Activated T-cell treated with anti-CD3 and anti-CD28 coated beads for 48 hours (primary cell): ENCODE data around the gene SH2D3C.

Experiments
- DNase-seq: peaks from one replicate; pipeline ENCODE4 v3.0.0-alpha.2; 2020; ENCODE audit warnings: low read depth

SH2D3C gene

GRCh38 chr9:127806871-127807270 is 28.4 kb upstream of the SH2D3C start:
- DNase-seq: no peak

- peak; percentile 42 for DNase-seq
Measured at GRCh38 chr9:127805620-127806019, 27.2 kb upstream of the SH2D3C start.

- DNase-seq: no peak
Measured at GRCh38 chr9:127803507-127804352, 25.3 kb upstream of the SH2D3C start.

DNA sequence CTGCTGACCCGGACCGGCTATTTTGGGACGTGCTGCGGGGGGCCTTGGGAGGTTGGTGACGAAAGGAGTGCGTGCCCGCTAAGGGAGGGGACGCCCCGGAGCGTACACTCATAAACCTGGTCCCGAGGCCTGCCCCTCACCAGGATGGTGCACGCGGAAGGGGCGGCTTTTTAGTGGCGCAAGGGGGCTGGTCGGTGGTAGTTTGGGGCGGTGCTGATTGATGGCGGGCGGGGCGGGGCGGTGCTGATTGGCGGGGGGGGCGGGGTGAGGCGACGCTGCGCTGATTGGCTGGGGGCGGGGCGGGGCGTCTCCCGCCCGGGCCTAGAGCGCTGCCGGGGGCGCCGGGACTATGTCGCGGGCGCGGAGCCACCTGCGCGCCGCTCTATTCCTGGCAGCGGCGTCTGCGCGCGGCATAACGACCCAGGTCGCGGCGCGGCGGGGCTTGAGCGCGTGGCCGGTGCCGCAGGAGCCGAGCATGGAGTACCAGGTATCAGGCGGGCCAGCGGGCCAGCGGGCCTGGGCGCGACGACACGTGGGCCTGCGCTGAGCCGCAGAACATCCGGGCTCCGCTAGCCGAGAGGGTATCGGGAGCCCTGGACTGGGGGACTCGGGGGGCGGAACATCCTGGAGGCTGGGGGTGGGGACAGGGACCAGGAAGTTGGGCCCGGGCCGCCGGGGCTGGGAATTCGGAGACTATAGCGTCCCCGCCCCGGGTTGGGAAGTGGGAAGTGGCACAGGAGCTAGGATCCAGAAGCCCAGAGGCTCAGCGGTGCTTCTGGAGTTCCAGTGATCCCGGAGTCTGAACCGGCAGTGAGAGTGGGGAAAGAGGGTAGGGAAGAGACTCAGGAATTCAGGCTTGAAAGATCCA is 24.3 kb upstream of the SH2D3C start, which contains the start of gene FPGS:
TSS of gene FPGS (plus strand) at position 307 of the 868 bp plus-strand sequence. CDS start at position 350, 43 bp downstream.
- DNase-seq: peak; percentile 82

GRCh38 chr9:127801955-127802575 is 23.6 kb upstream of the SH2D3C start:
- DNase-seq: no peak

GRCh38 chr9:127796852-127797370 is 18.4 kb upstream of the SH2D3C start:
- DNase-seq: no peak

DNA sequence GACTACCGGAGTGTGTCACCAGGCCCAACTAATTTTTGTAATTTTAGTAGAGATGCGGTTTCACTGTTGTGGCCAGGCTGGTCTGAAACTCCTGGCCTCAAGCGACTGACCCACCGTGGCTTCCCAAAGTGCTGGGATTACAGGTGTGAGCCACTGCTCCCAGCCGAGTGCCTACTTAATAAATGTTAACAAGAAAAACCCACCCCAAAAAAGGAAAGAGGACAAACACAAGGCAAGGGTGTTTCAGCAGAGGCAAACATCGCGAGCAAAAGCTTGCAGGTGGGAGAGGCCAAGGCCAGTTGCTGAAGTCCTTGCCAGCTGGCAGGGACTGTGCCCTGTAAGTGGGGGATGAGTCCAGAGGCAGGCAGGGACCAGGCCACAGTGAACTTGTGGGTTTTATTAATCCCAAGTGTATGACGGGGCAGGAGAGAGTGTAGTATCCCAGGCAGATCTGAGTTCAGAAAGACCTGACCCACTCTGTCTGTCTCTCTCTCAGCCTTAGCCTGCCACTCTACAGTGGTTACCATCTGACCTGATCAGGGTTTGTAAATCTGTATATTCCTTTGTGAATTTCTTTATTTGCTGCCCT is 17.9 kb upstream of the SH2D3C start:
- DNase-seq: no peak

DNA sequence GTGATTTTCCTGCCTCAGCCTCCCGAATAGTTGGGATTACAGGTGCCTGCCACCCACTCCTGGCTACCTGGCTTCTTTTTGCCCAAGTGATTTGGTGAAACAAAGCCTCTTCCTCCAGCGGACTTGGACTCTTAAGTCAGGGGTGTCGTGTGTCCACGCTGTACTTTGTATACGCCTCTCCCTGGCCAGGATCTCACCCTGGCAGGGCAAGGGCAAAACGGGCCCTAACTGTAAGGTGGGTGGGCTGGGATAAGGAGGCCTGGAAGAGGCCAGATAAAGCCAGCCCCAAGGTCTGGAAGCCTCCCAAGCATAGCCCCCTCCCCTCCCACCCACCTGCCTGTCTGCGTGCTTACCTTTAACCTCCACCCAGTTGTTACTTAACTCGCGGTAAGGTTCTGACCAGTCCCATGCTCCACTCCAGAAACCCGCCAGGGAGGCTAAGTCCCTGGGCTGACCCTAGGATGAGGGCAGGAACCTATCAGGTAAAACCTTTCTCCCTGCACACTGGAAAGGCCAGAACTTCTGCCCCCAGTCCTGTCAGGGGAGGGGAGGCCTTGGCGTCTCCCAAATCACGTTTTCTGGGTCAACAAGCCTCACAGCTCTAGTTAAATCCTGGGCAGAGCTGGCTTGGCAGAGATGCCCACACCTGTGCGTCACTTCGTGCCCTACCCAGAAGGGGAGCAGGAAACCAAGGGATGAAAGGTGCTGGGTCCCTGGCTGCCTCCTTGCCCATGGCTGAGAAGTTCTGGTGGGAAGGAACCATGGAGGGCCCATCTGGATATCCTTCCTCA is 15.7 kb upstream of the SH2D3C start:
- no peak for DNase-seq

GRCh38 chr9:127793093-127793708 is 14.7 kb upstream of the SH2D3C start:
- DNase-seq: no peak

DNA sequence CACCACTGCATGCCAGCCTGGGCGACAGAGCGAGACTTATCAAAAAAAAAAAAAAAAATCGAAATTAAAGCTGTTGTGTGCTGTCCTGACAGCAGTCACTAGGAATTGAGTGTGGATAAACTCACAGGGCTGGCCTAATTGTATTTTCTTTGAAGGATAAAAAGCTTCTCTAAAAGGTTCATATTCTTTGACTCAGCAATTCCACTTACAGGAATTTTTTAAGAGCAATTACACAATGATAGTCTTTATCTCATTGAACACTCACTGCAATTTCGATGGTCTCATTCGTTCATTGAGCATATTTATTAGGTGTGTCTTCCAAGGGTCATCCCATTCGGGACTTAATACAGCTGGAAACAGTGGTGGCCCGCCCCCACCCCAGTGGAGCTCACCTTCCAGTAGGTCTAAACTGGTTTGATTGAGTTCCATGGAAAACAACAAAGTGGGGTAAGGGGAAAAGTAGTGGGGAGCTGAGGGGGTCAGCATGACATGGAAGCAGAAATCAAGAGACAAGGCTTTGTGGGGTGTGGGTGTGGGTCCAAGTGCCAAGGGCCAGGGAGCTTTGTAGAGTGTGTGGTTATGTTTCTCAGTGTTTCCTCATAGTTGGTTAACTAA is 14.1 kb upstream of the SH2D3C start:
- DNase-seq: no peak

GRCh38 chr9:127791085-127791484 is 12.6 kb upstream of the SH2D3C start:
- no peak for DNase-seq

DNA sequence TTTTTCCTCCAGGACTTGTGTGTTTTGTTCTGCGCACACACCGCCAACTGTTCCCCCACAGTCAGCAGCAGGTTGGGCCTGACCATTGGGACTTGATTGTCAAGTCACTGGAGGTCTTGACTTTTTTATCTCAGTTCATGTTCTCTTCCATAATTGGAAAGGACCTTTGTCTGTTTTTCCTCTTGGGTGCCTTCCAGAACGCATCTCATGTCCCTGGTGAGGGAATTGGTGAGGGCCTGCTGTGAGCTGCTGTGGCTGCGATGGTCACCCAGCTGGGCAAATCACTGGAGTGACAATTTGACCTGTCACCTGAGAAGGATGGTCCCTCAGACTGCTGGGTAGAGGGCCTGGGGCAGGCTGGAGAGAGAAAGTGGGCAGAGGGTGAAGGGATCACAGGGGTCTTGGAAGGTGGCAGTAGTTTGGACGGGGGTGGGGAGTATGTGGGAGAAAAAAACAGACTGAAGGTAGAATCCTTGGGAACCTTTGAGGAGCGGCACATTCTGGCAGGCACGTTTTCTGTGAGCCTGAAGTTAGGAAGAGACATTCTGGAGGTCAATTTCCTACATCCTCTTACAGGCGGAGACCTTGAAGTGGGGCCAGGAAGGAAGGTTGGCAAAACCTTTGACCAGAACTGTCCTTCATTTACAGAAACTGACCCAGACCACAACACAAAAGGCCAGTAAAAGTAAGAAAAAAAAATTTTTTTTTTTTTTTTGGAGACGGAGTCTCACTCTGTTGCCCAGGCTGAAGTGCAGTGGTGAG is 11.8 kb upstream of the SH2D3C start:
- DNase-seq: no peak

GRCh38 chr9:127789179-127789578 is 10.7 kb upstream of the SH2D3C start:
- no peak for DNase-seq

GRCh38 chr9:127788337-127789011 is 10.0 kb upstream of the SH2D3C start:
- DNase-seq: peak; percentile 73

GRCh38 chr9:127786773-127787104 is 8.3 kb upstream of the SH2D3C start:
- no peak for DNase-seq

GRCh38 chr9:127785933-127786772 is 7.7 kb upstream of the SH2D3C start, which contains the start of gene CDK9:
TSS of gene CDK9 (plus strand) at chr9:127786034. CDS start at chr9:127786149, 115 bp downstream.
- peak; percentile 97 for DNase-seq

DNA sequence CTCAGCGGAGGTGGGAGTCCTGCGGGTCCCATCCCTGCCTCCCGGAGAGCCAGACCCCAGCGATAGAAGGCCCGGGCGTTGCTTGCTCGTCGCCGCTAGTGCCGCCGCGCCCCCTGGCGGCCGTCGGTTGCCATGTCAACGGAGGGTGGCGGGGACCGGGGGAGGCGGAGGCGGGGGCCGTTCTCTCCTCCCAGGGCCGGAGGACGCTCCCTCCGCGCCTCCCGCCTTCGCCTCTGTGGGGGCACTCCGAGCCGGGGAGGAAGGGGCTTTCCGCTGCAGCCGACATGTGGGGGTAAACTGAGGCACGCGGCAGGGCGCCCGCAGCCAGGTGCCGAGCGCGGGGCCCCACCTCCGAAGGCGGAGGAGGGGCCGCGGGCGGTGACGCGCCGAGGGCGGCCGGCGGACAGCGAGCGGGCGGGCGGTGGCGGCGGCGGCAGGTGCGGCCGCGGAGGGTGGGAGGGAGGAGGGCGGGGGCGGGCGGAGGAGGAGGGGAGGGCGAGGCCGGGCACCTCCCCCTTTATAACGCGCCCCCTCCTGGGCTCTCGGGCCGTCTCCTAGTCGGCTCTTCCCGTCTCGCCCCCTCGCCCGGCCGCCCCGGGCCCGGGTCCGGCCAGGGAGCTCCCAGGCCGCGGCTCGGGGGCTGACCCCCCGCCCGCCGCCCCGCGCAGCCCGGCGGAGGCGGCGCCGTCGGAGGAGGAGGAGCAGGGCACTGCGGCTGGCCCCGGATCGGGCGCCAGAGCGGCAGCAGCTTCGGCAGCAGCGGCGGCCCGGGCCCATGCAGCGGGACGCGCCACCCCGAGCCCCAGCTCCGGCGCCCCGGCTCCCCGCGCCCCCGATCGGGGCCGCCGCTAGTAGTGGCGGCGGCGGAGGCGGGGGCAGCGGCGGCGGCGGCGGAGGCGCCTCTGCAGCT is 6.8 kb upstream of the SH2D3C start:
- DNase-seq: peak; percentile 86
